ENCODE results near the gene CPM. TPM values are rescaled to one million over a fixed set of nuclear protein-coding genes. Genes with fewer than 3 reads are reported as not detected.

The CPM gene
- total RNA-seq, 6 experiments from 2014 or later, result 1.4 to 3.0 (median 2.3) TPM

- Mint-ChIP-seq H3K27me3 (ENCODE audit: insufficient read depth) (peaks cover 1% of the 10 kb centered on the region), H3K9me3 (no peaks in the 10 kb centered on the region), H3K4me3 (no peak overlapping the region), H3K4me1 (ENCODE audit: low read depth) (peaks cover 14% of the 10 kb centered on the region), H3K27ac (peak overlapping the region; percentile 40; the same call in 1 of the 2 replicates), H3K36me3 (ENCODE audit: low read depth) (peaks cover 4% of the 10 kb centered on the region; the same call in 1 of the 2 replicates)
- DNase-seq, result no peak
- TF ChIP-seq CTCF (IDR thresholded peaks at IDR 0.05), result no peak
Measured at GRCh38 chr12:68885381-68885780, 47.6 kb downstream of the CPM start.

- Mint-ChIP-seq H3K36me3 (ENCODE audit: low read depth) (peaks cover 4% of the 10 kb centered on the region; the same call in 1 of the 2 replicates), H3K4me3 (no peak overlapping the region), H3K27me3 (ENCODE audit: insufficient read depth) (peaks cover 1% of the 10 kb centered on the region), H3K9me3 (no peaks in the 10 kb centered on the region), H3K27ac (no peak overlapping the region), H3K4me1 (ENCODE audit: low read depth) (peaks cover 14% of the 10 kb centered on the region)
- TF ChIP-seq CTCF (IDR thresholded peaks at IDR 0.05), result no peak
- no peak for DNase-seq
Measured at GRCh38 chr12:68884251-68884650, 48.7 kb downstream of the CPM start.

DNA sequence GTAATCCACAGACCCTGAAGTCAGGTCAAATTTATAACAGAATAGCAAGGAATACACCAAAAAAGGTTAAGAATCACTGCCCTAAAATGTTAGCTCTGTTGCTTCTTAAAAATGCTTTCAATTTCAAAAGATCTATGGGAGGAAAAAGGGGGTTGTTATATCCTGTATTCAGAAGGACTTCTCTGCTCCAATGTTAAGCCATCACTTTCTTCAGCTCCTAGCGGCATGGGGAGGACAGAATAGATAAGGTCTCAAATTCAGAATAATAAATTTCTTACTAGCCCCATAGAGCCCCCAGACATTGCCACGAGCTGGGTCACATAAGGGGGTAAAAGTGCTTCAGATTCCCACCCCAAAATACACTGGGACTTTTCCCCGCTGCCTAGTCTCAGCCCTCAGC is 49.8 kb downstream of the CPM start:
- Mint-ChIP-seq H3K4me1 (ENCODE audit: low read depth) (peaks cover 14% of the 10 kb centered on the region), H3K27me3 (ENCODE audit: insufficient read depth) (peaks cover 1% of the 10 kb centered on the region)

GRCh38 chr12:68882251-68882964 is 50.6 kb downstream of the CPM start:
- no peak for TF ChIP-seq CTCF (IDR thresholded peaks at IDR 0.05)
- no peaks in the 10 kb centered on the region; the same call in 1 of the 2 replicates for H3K9me3 Mint-ChIP-seq
- H3K27me3 Mint-ChIP-seq (ENCODE audit: insufficient read depth), result peaks cover 1% of the 10 kb centered on the region
- no peak for DNase-seq
- H3K4me1 Mint-ChIP-seq (ENCODE audit: low read depth), result peaks cover 14% of the 10 kb centered on the region
- no peak overlapping the region for H3K4me3 Mint-ChIP-seq
- peaks cover 4% of the 10 kb centered on the region; the same call in 1 of the 2 replicates for H3K36me3 Mint-ChIP-seq (ENCODE audit: low read depth)
- no peak overlapping the region for H3K27ac Mint-ChIP-seq

More for the DNA sequence above, 49.8 kb downstream of the CPM start:
- no peak overlapping the region for H3K4me3 Mint-ChIP-seq
- H3K9me3 Mint-ChIP-seq, result no peaks in the 10 kb centered on the region; the same call in 1 of the 2 replicates
- H3K36me3 Mint-ChIP-seq (ENCODE audit: low read depth), result peaks cover 4% of the 10 kb centered on the region; the same call in 1 of the 2 replicates
- no peak for DNase-seq
- H3K27ac Mint-ChIP-seq, result no peak overlapping the region
- TF ChIP-seq CTCF (IDR thresholded peaks at IDR 0.05), result no peak

- H3K27ac Mint-ChIP-seq, result no peak overlapping the region
- no peak for DNase-seq
- no peaks in the 10 kb centered on the region; the same call in 1 of the 2 replicates for H3K9me3 Mint-ChIP-seq
Measured at GRCh38 chr12:68880660-68881325, 52.2 kb downstream of the CPM start.

More at GRCh38 chr12:68880660-68881325, 52.2 kb downstream of the CPM start:
- no peak for TF ChIP-seq CTCF (IDR thresholded peaks at IDR 0.05)
- H3K4me1 Mint-ChIP-seq (ENCODE audit: low read depth), result peaks cover 10% of the 10 kb centered on the region
- no peak overlapping the region for H3K4me3 Mint-ChIP-seq
- peaks cover 4% of the 10 kb centered on the region; the same call in 1 of the 2 replicates for H3K36me3 Mint-ChIP-seq (ENCODE audit: low read depth)
- peaks cover 2% of the 10 kb centered on the region; the same call in 1 of the 2 replicates for H3K27me3 Mint-ChIP-seq (ENCODE audit: insufficient read depth)
